H9 (cell line): Measurements from ENCODE around the gene KRTAP27-1. TPM values are rescaled to one million over a fixed set of nuclear protein-coding genes. Genes with fewer than 3 reads are reported as not detected.

Experiments
- DNase-seq: peaks from one replicate; pipeline ENCODE4 v3.0.0-alpha.2; 2017
- H2AFZ ChIP-seq: one replicate; pipeline ENCODE4 v1.6.1; 2013; ENCODE audit warnings: mild to moderate bottlenecking, low read length, control low read depth, moderate library complexity
- H2AK5ac ChIP-seq: 2 replicates; pipeline ENCODE4 v1.6.1; 2013; ENCODE audit warnings: low read length, control low read depth, mixed read lengths; ENCODE audit not compliant: insufficient read length
- H2BK120ac ChIP-seq: one replicate; pipeline ENCODE4 v1.6.1; 2013; ENCODE audit warnings: low read depth, mild to moderate bottlenecking, low read length, control low read depth, inconsistent platforms; ENCODE audit not compliant: poor library complexity, severe bottlenecking
- H2BK12ac ChIP-seq: 2 replicates; pipeline ENCODE4 v1.6.1; 2013; ENCODE audit warnings: low read length, control low read depth, mixed read lengths, low read depth; ENCODE audit not compliant: insufficient read length
- H2BK15ac ChIP-seq: 2 replicates; pipeline ENCODE4 v1.6.1; 2013; ENCODE audit warnings: low read depth, low read length, control low read depth
- H2BK20ac ChIP-seq: one replicate; pipeline ENCODE4 v1.6.1; 2013; ENCODE audit warnings: low read depth, mild to moderate bottlenecking, low read length, control low read depth, inconsistent platforms; ENCODE audit not compliant: poor library complexity, severe bottlenecking
- H2BK5ac ChIP-seq: 2 replicates; pipeline ENCODE4 v1.6.1; 2013; ENCODE audit warnings: low read length, control low read depth, mixed read lengths; ENCODE audit not compliant: insufficient read length
- H3K14ac ChIP-seq: 2 replicates; pipeline ENCODE4 v1.6.1; 2013; ENCODE audit warnings: low read length, control low read depth; ENCODE audit not compliant: insufficient read depth
- H3K18ac ChIP-seq: 2 replicates; pipeline ENCODE4 v1.6.1; 2013; ENCODE audit warnings: low read depth, mild to moderate bottlenecking, mixed read lengths, low read length, control low read depth; ENCODE audit not compliant: insufficient read length
- H3K23ac ChIP-seq: 2 replicates; pipeline ENCODE4 v1.6.1; 2013; ENCODE audit warnings: low read length, control low read depth, mixed read lengths, low read depth; ENCODE audit not compliant: insufficient read length
- H3K23me2 ChIP-seq: 2 replicates; pipeline ENCODE4 v1.6.1; 2013; ENCODE audit warnings: low read depth, mild to moderate bottlenecking, mixed read lengths, low read length, control low read depth; ENCODE audit not compliant: insufficient read length, poor library complexity, severe bottlenecking
- H3K27ac ChIP-seq: 2 replicates; pipeline ENCODE4 v1.5.1; 2013; ENCODE audit warnings: low read length, control low read depth, mixed read lengths, low read depth; ENCODE audit not compliant: insufficient read length
- H3K27me3 ChIP-seq: 2 replicates; pipeline ENCODE4 v1.6.1; 2013; ENCODE audit warnings: low read length, control low read depth, inconsistent platforms; ENCODE audit not compliant: insufficient read depth
- H3K4ac ChIP-seq: 2 replicates; pipeline ENCODE4 v1.6.1; 2013; ENCODE audit warnings: low read depth, mild to moderate bottlenecking, control low read depth, inconsistent platforms, low read length, moderate library complexity
- H3K4me1 ChIP-seq: 2 replicates; pipeline ENCODE4 v1.6.1; 2013; ENCODE audit warnings: low read length, control low read depth, inconsistent platforms; ENCODE audit not compliant: insufficient read depth
- H3K4me2 ChIP-seq: 2 replicates; pipeline ENCODE4 v1.6.1; 2013; ENCODE audit warnings: low read length, control low read depth, mixed read lengths; ENCODE audit not compliant: insufficient read length, insufficient read depth
- H3K56ac ChIP-seq: 2 replicates; pipeline ENCODE4 v1.6.1; 2013; ENCODE audit warnings: low read depth, mild to moderate bottlenecking, mixed read lengths, low read length, control low read depth; ENCODE audit not compliant: insufficient read length
- H3K79me1 ChIP-seq: 2 replicates; pipeline ENCODE4 v1.6.1; 2013; ENCODE audit warnings: low read depth, mild to moderate bottlenecking, moderate library complexity, low read length, control low read depth, inconsistent platforms; ENCODE audit not compliant: insufficient read depth, poor library complexity, severe bottlenecking
- H3K79me2 ChIP-seq: 2 replicates; pipeline ENCODE4 v1.6.1; 2013; ENCODE audit warnings: low read length, control low read depth, inconsistent platforms; ENCODE audit not compliant: insufficient read depth
- H3K9ac ChIP-seq: 2 replicates; pipeline ENCODE4 v1.6.1; 2013; ENCODE audit warnings: low read length, control low read depth, mixed read lengths; ENCODE audit not compliant: insufficient read length; ENCODE audit errors: extremely low read depth
- H3K9me3 ChIP-seq: one replicate; pipeline ENCODE4 v1.6.1; 2013; ENCODE audit warnings: low read depth, low read length, inconsistent platforms; ENCODE audit not compliant: control insufficient read depth
- H3T11ph ChIP-seq: one replicate; pipeline ENCODE4 v1.6.1; 2013; ENCODE audit warnings: mild to moderate bottlenecking, low read length, control low read depth, inconsistent platforms
- H4K20me1 ChIP-seq: one replicate; pipeline ENCODE4 v1.6.1; 2013; ENCODE audit not compliant: control insufficient read depth, insufficient read length, insufficient read depth
- H4K5ac ChIP-seq: 2 replicates; pipeline ENCODE4 v1.6.1; 2013; ENCODE audit warnings: low read depth, mild to moderate bottlenecking, mixed read lengths, low read length, control low read depth; ENCODE audit not compliant: insufficient read length
- H4K8ac ChIP-seq: replicated peaks from 2 replicates; pipeline ENCODE4 v1.6.1; 2013; ENCODE audit warnings: low read length, control low read depth, mixed read lengths, low read depth; ENCODE audit not compliant: insufficient read length
- H4K91ac ChIP-seq: 2 replicates; pipeline ENCODE4 v1.6.1; 2013; ENCODE audit warnings: low read depth, mild to moderate bottlenecking, moderate library complexity, mixed read lengths, low read length, control low read depth; ENCODE audit not compliant: insufficient read length
- H3K27ac Mint-ChIP-seq, 3 experiments: 2 replicates in 2 of 3; 3 replicates in 1 of 3; pipeline ENCODE4 v1.8.0; 2020 to 2021; ENCODE audit warnings: mixed read lengths in 3 of 3, mild to moderate bottlenecking in 1 of 3, moderate library complexity in 1 of 3
- H3K27me3 Mint-ChIP-seq: 2 replicates; pipeline ENCODE4 v1.8.0; 2021; ENCODE audit warnings: low read depth, mild to moderate bottlenecking, moderate library complexity, mixed read lengths
- H3K36me3 Mint-ChIP-seq, 3 experiments: 2 replicates in 2 of 3; 3 replicates in 1 of 3; pipeline ENCODE4 v1.8.0; 2020 to 2021; ENCODE audit warnings: low read depth in 3 of 3, mixed read lengths in 3 of 3; ENCODE audit not compliant: insufficient read depth in 1 of 3
- H3K4me1 Mint-ChIP-seq, 2 experiments: 2 replicates each; pipeline ENCODE4 v1.8.0; 2020; ENCODE audit warnings: mixed read lengths in 2 of 2
- H3K4me3 Mint-ChIP-seq, 2 experiments: 2 replicates in 1 of 2; 3 replicates in 1 of 2; pipeline ENCODE4 v1.8.0; 2020 to 2021; ENCODE audit warnings: mild to moderate bottlenecking in 2 of 2, mixed read lengths in 2 of 2, moderate library complexity in 1 of 2
- H3K9me3 Mint-ChIP-seq, 2 experiments: 2 replicates in 1 of 2; 3 replicates in 1 of 2; pipeline ENCODE4 v1.8.0; 2020; ENCODE audit warnings: mild to moderate bottlenecking in 2 of 2, mixed read lengths in 2 of 2, moderate library complexity in 1 of 2
- WGBS: extraction: QIAGEN DNeasy Blood & Tissue Kit; methylation state at CpG from one replicate; pipeline ENCODE4 v1.1.7; 2013; ENCODE audit warnings: missing lambda C conversion rate, low lambda C conversion rate, mixed read lengths; ENCODE audit not compliant: insufficient read length; ENCODE audit errors: extremely low coverage; 5-methylcytosine and 5-hydroxymethylcytosine counted together
- total RNA-seq: library from RNA; stranded (reverse); gene quantifications from 2 replicates; pipeline ENCODE4 v1.2.1, GENCODE V29; 2021
- TF ChIP-seq, protein P1 (sequence below): fragments of 200-600 bp; sonication (generic); conservative IDR thresholded peaks from 3 replicates; pipeline ENCODE4 v1.8.0; 2021; ENCODE audit warnings: antibody characterized with exemption, mild to moderate bottlenecking

KRTAP27-1 gene
- total RNA-seq, 1 experiment from 2014 or later = not detected

DNA sequence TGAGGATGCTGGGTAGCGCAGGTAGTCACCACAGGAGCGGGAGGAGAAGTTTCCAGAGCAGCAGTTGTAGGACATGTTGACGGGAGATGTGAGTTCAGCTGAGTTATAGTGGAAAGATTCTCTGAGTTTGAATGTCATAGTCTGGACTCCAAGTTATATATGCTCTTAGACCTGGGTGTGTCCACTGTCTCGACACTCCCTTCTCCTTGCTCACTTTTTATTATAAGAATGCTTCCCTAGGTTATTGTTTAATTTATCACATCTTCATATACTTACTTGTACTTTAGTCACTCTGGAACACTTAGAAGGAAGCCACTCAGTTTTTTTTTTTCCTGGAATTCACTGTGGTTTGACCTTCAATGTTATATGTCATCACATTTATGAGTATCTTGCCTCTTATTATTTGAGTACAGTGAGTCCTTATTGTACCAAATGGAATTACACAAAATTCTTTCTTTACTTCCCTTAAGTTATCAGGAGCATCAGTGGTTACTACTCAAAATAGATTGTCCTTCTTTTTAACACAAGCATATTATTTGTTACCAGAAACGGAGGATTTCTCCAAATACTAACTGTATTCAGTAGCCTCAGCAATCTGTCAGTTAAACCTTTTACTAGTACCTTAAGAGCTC, 34.8 kb upstream of the KRTAP27-1 start, which contains the start of gene KRTAP13-2:
TSS of gene KRTAP13-2 (minus strand) at position 133 of the 632 bp plus-strand sequence. CDS start at position 75, 58 bp downstream.
- Histone ChIP-seq H3K4me2 (no peak within 1 kb of the TSS), H3K9ac (no peak within 1 kb of the TSS), H4K8ac (no peak within 1 kb of the TSS), H3K18ac (no peak within 1 kb of the TSS), H3K56ac (no peak within 1 kb of the TSS), H2BK20ac (no peak within 1 kb of the TSS), H3K4ac (no peak within 1 kb of the TSS), H4K5ac (no peak within 1 kb of the TSS), H2BK15ac (no peak within 1 kb of the TSS), H3K23me2 (no peaks in the 10 kb centered on the region), H3K9me3 (no peaks in the 10 kb centered on the region), H3K27me3 (no peaks in the 10 kb centered on the region), H2BK5ac (no peak within 1 kb of the TSS), H3T11ph (no peak within 1 kb of the TSS), H2AFZ (no peak within 1 kb of the TSS), H2BK120ac (no peak within 1 kb of the TSS), H3K79me1 (no peaks in the 10 kb centered on the region), H2AK5ac (no peak within 1 kb of the TSS), H4K20me1 (no peaks in the 10 kb centered on the region), H3K79me2 (no peaks in the 10 kb centered on the region), H4K91ac (no peak within 1 kb of the TSS), H2BK12ac (no peak within 1 kb of the TSS), H3K4me1 (no peaks in the 10 kb centered on the region), H3K27ac (no peak within 1 kb of the TSS), H3K14ac (no peak within 1 kb of the TSS), H3K23ac (no peak within 1 kb of the TSS)
- Mint-ChIP-seq H3K27me3 (no peaks in the 10 kb centered on the region; the same call in 1 of the 2 replicates), H3K4me3 (no peak within 1 kb of the TSS), H3K4me1 (no peaks in the 10 kb centered on the region), H3K9me3 (peaks cover 0 to 6% of the 10 kb centered on the region in 2 experiments; a peak in 3 of 5 replicates), H3K36me3 (no peaks in the 10 kb centered on the region; a peak in 1 of 7 replicates), H3K27ac (no peak within 1 kb of the TSS)
- no CpG with 5 or more reads among the region's 5 CpGs for WGBS
- DNase-seq = no peak
- TF ChIP-seq, protein P1, sequence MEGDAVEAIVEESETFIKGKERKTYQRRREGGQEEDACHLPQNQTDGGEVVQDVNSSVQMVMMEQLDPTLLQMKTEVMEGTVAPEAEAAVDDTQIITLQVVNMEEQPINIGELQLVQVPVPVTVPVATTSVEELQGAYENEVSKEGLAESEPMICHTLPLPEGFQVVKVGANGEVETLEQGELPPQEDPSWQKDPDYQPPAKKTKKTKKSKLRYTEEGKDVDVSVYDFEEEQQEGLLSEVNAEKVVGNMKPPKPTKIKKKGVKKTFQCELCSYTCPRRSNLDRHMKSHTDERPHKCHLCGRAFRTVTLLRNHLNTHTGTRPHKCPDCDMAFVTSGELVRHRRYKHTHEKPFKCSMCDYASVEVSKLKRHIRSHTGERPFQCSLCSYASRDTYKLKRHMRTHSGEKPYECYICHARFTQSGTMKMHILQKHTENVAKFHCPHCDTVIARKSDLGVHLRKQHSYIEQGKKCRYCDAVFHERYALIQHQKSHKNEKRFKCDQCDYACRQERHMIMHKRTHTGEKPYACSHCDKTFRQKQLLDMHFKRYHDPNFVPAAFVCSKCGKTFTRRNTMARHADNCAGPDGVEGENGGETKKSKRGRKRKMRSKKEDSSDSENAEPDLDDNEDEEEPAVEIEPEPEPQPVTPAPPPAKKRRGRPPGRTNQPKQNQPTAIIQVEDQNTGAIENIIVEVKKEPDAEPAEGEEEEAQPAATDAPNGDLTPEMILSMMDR = no peak
